Bronchial epithelial cell (primary cell): ENCODE measurements around the gene GRIN3B. TPM values are rescaled to one million over a fixed set of nuclear protein-coding genes. Genes with fewer than 3 reads are reported as not detected.

Source experiments
- DNase-seq: peaks from one replicate; pipeline ENCODE4 v3.0.0-alpha.2; 2010; ENCODE audit warnings: low read depth
- FAIRE-seq: peaks from 2 replicates; lab custom pipeline; 2011; peaks lifted over from hg19 to GRCh38; lab: Jason Lieb, UNC
- H3K27me3 ChIP-seq: 2 replicates; pipeline ENCODE4 v1.5.1; 2011; ENCODE audit warnings: low read length; ENCODE audit not compliant: control insufficient read depth, insufficient read depth
- H3K36me3 ChIP-seq: 2 replicates; pipeline ENCODE4 v1.5.1; 2011; ENCODE audit warnings: low read length; ENCODE audit not compliant: control insufficient read depth, insufficient read depth
- H3K4me3 ChIP-seq: 2 replicates; pipeline ENCODE4 v1.5.1; 2011; ENCODE audit warnings: mild to moderate bottlenecking, low read depth, low read length, control low read depth
- total RNA-seq: library from RNA; depleted of rRNA; stranded (reverse); fragments of >200 nt; gene quantifications from 2 replicates; pipeline ENCODE4 v1.2.1, GENCODE V29; 2014
- TF ChIP-seq, protein P1 (sequence below): IDR thresholded peaks from 2 replicates; pipeline ENCODE4 v1.5.1; 2011; ENCODE audit warnings: mild to moderate bottlenecking, moderate library complexity, low read length, control low read depth, inconsistent platforms; ENCODE audit not compliant: insufficient read depth, severe bottlenecking

GRIN3B gene
- total RNA-seq, 1 donor from 2014 or later, result 0.26 TPM

DNA sequence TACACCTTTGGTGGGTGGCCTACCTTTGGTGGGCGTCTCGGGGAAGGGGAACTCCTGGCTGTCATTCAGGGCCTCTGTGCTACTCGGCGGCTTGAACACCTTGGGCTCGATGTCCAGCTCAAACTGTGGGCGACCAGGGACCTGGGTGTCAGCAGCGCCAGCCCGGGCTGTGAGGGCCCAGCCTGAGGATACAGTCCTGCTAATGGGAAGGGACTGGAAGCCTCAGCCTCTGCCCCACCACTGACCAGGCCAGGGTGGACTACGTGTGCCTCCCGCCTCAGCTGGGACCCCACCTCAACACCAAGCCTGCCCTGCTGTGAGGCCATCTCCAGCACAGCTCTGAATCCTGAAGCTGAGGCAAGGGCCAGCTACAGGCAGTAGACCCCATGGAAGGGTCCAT is 13.0 kb downstream of the GRIN3B start:
- DNase-seq (no peak), FAIRE-seq (no peak)

DNA sequence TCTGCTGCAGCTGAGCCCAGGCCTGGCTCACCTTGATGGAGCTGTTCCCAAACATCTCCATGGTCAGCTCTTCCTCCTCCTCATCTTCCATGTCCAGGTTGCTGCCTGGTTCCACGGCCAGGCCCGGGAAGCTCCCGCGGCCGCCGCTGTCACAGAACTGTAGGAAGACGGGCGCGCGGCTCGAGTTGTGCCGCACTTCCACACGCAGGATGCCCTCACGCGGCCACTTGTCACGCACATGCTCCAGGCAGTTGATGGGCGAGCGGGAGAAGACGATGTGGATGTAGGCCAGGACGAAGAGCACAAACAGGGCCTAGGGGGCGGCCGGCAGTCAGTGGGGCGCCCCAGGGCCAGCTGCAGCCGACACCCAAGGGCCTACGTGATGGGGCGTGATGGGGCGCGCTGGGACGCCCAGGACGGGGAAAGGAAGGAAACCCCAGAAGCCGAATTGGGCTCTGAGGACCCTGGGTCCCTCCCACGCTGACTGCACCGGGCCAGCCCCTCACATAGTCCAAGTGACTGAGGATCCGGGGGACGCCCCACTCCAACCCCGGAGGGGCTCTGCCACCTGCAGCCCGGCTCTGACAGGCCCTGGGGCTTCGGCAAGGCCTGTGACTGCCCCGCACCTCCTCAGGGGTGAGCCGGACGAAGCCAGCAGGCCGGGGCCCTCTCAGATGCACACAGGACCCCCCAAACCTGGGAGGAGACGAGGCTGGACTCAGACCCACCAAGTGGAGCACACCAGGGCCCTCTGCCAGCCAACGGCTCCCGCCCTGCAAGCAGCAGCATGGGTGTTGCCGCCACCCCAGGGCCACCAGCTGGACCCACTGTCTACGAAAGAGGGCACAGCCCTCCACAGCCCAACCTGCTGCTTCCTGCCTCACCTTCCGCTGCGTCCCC is 14.2 kb downstream of the GRIN3B start:
- H3K36me3 ChIP-seq, result peaks cover 43% of the 10 kb centered on the region
- no peak for FAIRE-seq
- TF ChIP-seq, protein P1, sequence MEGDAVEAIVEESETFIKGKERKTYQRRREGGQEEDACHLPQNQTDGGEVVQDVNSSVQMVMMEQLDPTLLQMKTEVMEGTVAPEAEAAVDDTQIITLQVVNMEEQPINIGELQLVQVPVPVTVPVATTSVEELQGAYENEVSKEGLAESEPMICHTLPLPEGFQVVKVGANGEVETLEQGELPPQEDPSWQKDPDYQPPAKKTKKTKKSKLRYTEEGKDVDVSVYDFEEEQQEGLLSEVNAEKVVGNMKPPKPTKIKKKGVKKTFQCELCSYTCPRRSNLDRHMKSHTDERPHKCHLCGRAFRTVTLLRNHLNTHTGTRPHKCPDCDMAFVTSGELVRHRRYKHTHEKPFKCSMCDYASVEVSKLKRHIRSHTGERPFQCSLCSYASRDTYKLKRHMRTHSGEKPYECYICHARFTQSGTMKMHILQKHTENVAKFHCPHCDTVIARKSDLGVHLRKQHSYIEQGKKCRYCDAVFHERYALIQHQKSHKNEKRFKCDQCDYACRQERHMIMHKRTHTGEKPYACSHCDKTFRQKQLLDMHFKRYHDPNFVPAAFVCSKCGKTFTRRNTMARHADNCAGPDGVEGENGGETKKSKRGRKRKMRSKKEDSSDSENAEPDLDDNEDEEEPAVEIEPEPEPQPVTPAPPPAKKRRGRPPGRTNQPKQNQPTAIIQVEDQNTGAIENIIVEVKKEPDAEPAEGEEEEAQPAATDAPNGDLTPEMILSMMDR, result no peak

More for the DNA sequence above, 13.0 kb downstream of the GRIN3B start:
- H3K4me3 ChIP-seq, result no peak overlapping the region
- H3K27me3 ChIP-seq, result no peaks in the 10 kb centered on the region
- peaks cover 43% of the 10 kb centered on the region for H3K36me3 ChIP-seq
- TF ChIP-seq, protein P1, result no peak

DNA sequence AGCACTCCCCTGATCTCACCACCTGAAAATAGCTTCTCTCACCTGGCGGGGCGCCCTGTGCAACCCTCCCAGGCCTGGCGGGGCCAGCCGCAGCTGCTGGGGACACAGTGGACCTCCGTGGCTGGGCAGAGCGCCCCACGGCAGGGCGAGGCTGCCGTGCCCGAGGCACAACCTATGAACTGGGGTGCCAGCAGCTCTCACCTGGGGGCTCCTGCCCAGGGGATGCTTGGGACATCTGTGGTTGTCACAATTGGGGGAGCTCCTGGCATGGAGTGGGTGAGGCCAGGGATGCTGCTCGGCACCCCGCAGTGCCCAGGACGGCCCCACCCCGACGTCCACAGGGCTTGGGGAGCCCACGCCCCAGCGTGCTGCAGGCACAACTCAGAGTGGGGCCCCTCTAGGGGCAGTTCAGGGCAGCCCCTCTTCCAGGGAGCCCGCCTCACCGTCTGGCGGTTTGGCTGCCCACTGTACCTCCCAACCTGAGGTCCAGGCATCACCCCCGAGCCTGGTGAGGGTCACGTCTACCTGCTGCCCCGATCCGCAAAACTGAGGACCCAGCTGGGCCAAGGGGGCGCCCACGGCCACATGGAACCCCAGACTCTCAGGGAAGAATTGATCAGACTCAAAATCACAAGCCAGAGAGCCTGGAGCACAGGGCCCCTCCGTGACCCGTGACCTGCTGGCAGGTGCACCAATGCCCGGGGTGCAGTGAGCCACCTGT is 15.0 kb downstream of the GRIN3B start:
- no peak overlapping the region for H3K4me3 ChIP-seq
- H3K36me3 ChIP-seq, result peaks cover 39% of the 10 kb centered on the region
- FAIRE-seq, result no peak
- no peak for DNase-seq
- TF ChIP-seq, protein P1, result no peak
- H3K27me3 ChIP-seq, result no peaks in the 10 kb centered on the region

More for the DNA sequence above, 14.2 kb downstream of the GRIN3B start:
- Histone ChIP-seq H3K4me3 (no peak overlapping the region), H3K27me3 (no peaks in the 10 kb centered on the region)
- no peak for DNase-seq

DNA sequence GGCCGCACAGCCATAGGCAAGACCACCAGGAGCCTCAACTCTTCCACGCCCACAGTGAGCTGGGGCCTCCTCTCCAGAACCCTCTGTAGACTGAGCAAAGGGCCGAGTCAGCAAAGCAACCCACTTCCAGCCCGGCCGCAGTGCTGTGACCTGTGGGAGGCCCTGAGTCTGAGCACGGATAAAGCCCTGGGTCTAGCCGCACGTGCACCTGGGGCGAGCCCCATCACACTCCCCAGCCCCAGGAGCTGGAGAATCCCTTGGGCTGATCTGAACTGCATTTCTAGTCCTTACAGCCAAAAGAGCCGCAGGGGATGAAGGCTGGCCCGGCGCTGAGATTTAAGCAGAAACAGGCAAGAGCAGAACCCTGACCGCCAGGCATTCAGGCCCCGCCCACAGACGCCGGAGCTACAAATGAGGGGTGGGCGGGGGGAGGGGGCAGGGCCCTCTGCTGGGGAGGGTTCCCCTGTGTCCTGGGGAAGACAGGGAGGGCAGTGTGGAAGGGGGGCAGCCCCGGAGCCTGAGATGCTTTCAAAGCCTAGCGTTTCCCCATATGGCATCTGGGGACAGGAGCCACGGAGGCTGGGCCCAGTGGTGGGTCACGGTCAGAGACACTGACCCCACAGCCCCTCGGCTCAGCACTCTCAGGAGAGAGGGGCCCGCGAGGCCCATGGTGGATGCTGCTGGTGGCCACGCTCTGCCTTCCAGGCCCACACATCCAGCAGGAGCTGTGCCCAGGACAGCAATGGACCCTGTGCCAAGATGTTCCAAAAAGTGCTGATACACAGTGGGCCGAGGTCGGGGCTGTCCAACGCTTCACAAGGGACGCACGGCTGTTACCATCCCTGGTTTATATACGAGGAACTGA is 15.8 kb downstream of the GRIN3B start:
- FAIRE-seq (no peak), DNase-seq (no peak)
- H3K27me3 ChIP-seq, result no peaks in the 10 kb centered on the region
- TF ChIP-seq, protein P1, result no peak
- peaks cover 35% of the 10 kb centered on the region for H3K36me3 ChIP-seq
- no peak overlapping the region for H3K4me3 ChIP-seq

DNA sequence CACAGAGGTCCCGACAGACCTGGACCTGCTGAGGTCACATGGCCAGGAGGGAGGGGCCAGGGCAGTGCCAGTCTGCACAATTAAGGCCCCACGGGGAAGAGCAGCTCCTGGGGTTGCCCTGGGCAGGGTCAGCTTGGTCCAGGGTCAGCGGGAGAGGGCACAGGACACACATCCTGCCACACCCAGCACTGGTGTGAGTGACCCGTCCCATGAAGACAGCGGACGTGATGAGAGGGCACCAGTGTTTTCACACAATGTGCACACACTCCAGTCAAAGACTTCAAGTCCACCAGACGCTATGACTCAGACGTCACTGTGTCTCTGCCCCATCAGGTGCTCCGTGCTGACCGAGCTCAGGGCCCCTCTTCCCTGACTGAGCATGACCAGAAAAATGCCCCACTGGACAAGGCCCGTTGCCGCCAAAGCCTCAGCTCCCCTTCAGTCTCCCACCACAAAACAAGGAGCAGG is 16.5 kb downstream of the GRIN3B start:
- FAIRE-seq (peak; percentile 92), DNase-seq (peak; percentile 74)
- Histone ChIP-seq H3K27me3 (no peaks in the 10 kb centered on the region), H3K36me3 (peaks cover 35% of the 10 kb centered on the region), H3K4me3 (no peak overlapping the region)
- TF ChIP-seq, protein P1, result no peak
